Amniotic epithelial cell (primary cell): ENCODE results near the gene TMED6.
"Not testable (repeated sequence)": the region's sequence is repeated elsewhere in the genome, so short reads cannot be mapped to it uniquely, and the experiment has no call there.

ENCODE experiments used
- DNase-seq: peaks from one replicate; pipeline ENCODE4 v3.0.0-alpha.2; 2010; ENCODE audit warnings: low read depth

TMED6 gene

DNA sequence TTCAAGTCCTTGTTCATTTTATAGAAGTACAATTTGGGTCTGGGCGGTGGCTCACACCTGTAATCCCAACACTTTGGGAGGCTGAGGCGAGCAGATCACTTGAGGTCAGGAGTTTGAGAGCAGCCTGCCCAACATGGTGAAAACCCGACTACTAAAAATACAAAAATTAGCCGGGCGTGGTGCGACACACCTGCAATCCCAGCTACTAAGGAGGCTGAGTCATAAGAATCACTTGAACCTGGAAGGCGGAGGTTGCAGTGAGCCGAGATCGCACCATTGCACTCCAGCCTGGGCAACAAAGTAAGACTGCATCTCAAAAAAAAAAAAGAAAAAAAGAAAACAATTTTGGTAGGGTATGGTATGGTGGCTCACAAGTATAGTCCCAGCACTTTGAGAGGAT lies 8.5 kb upstream of the TMED6 start:
- not testable (repeated sequence) for DNase-seq

- no peak for DNase-seq
Measured at GRCh38 chr16:69350536-69351133, 951 bp downstream of the TMED6 start.

DNA sequence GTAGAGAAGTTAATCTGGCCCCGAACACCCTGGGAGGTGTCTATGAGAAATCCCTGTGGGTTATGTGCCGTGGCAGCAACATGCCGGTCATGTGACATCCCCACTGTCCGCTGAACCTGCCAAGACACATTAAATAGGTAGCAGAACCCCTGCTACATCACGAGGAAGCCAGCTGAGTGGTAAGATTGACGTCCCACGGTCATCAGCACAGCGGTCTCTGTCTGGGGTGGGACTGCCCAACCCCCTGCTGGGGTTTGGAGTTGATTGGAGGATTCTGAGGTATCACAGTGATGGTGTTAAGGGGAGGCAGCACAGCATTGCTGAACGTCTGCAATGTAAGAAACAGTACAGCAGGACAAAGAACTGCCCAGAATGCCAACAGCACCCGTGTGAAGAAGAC lies 2.0 kb downstream of the TMED6 start:
- DNase-seq = no peak

DNA sequence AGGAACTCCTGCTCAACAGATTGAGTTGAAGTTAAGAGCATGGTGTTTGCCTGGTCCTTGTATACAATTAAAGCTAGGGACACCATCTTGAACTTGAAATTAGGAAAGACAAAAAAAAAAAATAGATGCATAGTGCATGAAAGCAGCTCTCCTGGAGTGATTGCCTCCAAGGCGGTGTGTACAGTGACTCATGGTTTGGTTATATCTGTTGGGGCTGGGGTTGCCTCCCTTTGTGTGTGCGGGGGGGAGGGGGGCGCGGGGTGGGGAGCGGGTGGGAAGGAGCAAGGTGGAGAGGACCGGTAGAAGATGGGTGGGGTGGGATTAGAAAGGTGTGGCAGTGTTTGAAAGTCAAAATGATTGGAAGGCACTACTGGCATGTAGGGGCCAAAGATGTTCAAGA lies 3.4 kb downstream of the TMED6 start:
- no peak for DNase-seq

- DNase-seq = no peak
Measured at GRCh38 chr16:69346683-69347082, 4.9 kb downstream of the TMED6 start.

DNA sequence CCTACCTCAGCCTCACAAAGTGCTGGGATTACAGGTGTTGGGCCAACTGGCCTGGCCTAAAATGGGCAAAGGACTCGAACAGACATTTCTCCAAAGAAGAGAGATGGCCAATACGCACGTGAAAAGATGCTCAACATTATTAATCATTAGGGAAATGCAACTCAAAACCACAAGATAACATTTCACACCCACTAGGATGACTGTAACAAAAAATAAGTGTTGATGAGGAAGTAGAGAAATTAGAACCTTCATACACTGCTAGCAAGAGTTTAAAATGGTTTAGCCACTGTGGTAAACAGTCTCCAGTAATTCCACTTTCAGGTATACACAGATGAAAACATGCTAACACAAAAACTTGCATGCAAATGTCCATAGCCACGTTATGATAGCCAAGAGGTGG lies 5.7 kb downstream of the TMED6 start:
- no peak for DNase-seq

DNA sequence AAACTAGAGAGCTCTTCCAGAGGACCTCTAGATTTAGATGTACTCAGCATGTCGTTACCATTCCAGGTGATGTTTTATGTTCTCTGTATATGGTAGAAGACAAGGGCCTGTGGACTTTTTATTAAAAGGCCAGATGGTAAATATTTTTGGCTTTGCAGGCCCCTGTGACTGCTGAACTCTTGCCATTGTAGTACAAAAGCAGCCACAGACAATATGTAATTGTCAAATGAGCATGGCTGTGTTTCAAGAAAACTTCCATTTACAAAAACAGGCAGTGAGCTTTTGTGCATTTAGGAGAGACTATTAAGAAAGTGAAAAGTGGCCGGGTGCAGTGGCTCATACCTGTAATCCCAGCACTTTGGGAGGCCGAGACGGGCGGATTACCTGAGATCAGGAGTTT lies 7.4 kb downstream of the TMED6 start:
- no peak for DNase-seq

GRCh38 chr16:69340095-69340644 lies 11.4 kb downstream of the TMED6 start:
- DNase-seq = peak; percentile 29

DNA sequence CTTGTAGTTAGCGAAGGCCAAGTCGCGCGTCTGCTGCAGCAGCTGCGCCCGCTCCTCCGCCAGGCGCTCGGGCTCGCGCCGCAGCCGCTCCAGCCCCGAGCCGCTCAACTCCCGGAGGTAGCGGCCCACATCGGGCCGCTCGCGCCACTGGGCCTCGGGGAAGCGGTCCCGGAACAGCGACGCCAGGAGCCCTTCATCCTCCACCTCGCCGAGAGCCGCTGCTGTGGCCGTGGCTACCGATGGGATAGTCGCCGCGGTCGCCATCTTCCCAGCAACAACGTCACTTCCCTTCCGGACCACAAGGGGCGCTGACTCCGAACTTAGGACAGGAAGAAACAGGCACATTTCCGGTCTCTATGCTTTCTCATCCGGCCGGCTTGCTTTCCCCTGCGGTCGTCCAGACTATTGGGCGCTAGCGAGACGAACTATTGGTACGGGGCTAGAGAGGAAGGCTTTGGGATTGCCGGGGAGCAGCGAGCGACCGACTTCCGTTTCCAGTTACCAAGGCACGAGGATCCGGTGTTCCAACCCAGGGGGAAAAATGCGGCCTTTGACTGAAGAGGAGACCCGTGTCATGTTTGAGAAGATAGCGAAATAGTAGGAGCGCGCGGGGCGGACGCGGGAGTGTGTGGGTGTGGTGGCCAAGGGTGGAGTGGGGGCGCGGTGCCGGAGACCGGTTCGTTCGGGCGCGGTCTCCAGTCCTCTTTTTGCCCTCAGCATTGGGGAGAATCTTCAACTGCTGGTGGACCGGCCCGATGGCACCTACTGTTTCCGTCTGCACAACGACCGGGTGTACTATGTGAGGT lies 12.1 kb downstream of the TMED6 start, which contains the start of the genes COG8 and NIP7:
COG8 (minus strand) TSS at position 276 of the 806 bp plus-strand sequence; CDS start at position 264, 12 bp downstream.
NIP7 (plus strand) TSS at position 484 of the 806 bp plus-strand sequence; CDS start at position 542, 58 bp downstream.
- peak; percentile 99 for DNase-seq

DNA sequence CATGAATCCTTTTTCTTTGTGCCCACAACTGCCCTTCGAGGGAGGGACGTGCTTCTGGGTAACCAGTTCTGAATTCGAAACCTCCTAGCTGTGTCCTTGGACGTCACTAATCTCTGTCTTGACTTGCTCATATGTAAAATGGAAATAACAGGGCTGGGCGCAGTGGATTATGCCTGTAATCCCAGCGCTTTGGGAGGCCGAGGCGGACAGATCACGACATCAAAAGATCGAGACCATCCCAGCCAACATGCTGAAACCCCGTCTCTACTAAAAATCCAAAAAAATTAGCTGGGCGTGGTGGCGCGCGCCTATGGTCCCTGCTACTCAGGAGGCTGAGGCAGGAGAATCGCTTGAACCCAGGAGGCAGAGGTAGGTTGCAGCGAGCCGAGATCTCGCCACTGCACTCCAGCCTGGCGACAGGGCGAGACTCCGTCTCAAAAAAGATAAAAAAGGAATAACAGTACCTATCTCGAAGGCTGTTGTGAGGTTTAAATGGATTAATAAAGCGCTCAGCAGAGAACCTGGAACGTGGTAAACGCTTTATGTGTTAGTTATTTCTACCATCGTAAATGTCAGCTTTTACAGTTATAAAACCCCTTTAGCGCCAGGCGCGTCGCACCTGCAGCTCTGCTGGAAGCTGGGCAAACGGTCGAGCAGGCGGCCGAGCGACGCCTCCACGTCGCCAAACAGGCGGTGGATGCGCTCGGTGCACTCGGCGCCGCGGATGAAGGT lies 12.9 kb downstream of the TMED6 start:
- no peak for DNase-seq

- no peak for DNase-seq
Measured at GRCh38 chr16:69334696-69335095, 16.9 kb downstream of the TMED6 start.

- peak; percentile 89 for DNase-seq
Measured at GRCh38 chr16:69330286-69331109, 21.1 kb downstream of the TMED6 start, which contains the start of gene PDF. Gene PDF (minus strand): TSS chr16:69330588. CDS start chr16:69330570, 18 bp downstream.

DNA sequence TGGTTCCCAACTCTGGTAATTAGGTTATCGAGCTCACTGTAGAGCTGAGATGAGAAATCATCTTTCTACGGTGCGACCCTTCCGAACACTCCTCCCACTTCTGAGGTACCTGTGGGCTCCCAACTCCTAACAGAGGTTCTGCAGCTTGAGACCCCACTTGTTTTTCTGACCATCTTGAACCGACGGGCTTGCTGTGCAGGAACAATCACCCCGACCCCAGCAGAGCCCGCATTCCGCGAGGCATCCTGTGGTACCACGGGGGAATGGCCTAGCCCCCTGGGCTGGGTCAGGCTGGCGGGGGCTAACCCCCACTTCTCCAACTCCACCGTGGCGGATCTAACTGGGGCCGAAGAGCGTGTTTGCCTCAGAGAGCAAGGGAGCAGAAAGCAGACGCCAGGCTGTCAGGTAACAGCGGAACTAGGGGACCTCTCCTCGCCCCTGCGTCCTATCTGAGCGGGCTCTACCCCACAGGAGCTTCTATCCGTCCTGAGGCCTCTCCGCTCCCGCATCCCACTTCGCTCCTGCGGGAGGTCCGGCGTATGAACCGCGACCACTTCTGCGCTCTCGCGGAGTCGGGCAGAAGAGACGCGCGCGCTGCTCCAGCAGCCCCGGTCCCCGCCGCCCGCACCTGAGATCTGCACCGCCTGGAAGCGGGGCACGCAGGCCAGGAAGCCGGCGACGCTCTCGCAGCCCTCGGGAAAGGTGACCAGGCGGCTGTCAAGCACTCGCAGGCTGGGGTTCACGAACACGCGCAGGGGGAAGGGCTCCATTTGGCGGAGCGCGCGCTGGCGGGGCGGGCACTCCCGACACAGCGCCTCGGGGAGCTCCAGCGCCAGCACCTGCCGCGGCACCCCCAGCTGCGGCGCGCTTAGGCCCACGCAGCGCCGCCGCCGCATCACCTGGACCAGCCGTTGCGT lies 22.0 kb downstream of the TMED6 start:
- DNase-seq = no peak

DNA sequence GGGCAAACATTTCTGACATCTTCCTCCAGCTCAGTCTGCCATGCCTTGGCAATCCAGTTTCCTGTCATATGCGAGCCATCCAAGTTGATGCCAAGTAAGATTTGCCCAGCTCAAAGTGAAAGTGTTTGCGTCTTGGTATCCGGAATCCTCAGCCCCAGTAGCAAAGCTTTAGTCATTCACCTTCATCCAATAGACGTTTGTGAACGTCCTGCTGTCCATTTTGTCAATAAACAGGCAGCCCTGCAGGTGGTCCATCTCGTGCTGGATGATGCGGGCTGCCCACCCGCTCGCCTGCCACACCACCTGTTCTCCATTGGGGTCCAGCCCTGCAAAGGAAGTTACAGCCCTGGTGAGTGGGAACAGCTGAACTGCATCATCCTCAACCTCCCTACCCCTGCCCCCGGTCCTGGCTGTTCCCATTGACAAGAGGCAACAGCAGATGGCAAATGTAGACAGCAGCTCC lies 22.7 kb downstream of the TMED6 start:
- no peak for DNase-seq

- no peak for DNase-seq
Measured at GRCh38 chr16:69327585-69328310, 23.8 kb downstream of the TMED6 start.

DNA sequence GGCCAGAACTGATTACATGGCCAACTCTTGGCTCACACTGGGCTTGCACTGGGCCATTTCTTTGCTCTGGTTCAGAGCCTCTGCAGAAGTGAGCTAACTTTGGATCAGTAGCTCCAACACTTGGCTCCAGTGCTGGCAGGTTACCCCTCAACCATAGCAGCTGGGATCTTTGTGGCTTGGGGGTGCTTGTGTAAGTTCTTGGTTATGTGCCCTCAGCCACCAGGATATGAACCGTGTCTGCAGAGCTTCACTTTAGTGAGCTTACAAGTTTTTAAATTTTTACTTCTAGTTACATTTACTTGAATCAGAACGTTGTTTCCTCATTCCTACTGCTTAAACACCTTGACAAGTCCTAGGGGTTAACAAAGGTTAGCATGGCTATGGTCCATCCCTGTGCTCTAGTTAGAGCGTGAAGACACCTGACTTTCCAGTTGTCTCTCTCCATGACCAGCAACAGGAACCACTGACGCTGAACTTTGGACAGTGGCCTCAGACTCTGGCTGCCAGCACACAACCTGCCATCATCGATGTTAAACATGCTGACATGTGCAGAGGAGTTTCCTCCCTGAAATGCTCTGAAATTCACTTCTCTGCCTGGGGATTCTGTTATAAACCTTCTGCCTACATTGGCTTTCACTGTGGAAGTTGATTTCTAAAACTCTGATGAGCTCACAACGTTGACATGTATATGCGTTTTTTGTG lies 25.3 kb downstream of the TMED6 start:
- DNase-seq = no peak

- no peak for DNase-seq
Measured at GRCh38 chr16:69325784-69326171, 25.8 kb downstream of the TMED6 start.

DNA sequence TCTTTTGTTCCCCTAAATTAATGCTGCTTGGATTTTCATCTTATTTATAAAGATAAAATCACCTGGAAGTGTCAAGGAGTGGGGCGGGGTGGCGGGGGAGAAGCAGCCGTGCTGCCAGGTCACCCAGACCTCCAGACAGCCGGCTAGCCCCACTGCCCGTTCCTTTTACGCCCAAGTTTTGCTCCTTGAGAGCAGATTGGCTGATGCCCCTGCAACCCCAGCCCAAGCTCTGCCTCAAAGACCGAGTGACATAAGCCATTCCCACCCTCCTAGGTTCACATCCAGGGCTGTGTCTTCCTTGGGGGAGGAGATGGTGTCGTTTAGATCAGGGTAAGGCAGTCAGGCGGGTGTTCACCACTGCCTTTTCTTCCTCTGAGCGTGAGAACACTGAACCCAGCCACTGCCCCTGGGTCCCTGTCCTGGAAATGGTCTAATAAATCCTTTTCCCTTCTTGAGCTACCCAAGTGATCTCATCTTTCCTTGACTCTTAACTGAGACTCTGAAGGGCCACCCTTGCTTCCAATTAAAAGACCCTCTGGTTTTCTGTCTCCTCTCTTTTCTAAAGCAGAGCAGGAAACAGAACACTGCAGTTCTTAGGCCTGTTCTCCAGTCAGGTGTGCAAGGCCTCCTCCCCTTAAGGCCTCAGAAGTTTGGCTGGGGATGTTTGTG lies 26.9 kb downstream of the TMED6 start:
- DNase-seq = no peak
